Dedifferentiated amniotic fluid mesenchymal stem cell (primary cell): Measurements from ENCODE around the gene CALN1.
"Not testable (repeated sequence)": the region's sequence is repeated elsewhere in the genome, so short reads cannot be mapped to it uniquely, and the experiment has no call there.

Experiments
- DNase-seq: peaks from one replicate; pipeline ENCODE4 v3.0.0-alpha.2; 2016; ENCODE audit errors: extremely low spot score

The CALN1 gene

DNA sequence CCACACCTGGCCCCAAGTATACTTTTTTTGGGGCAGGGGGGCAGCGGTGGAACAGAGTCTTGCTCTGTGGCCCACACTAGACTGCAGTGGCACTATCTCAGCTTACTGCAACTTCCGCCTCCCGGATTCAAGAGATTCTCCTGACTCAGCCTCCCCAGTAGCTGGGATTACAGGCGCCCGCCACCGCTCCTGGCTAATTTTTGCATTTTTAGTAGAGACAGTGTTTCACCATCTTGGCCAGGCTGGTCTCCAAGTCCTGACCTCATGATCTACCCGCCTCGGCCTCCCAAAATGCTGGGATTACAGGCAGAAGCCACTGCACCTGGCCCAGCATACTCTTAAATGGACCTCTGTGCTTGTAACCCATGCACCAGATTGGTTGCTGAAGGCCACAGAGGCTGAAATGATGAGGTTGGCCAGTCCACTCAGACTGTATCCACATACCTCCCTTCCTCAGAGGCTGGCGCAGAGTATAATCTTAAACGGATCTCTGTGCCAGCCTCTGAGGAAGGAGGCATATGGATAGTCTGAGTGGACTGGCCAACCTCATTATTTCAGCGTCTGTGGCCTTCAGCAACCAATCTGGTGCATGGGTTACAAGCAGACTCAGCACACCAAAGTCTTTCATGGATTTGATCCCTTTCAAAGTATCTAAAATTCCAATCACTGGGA lies 3.0 kb downstream of the CALN1 start:
- no peak for DNase-seq

- DNase-seq, result no peak
Measured at GRCh38 chr7:72406820-72407403, 5.2 kb downstream of the CALN1 start.

- DNase-seq, result no peak
Measured at GRCh38 chr7:72405871-72406270, 6.3 kb downstream of the CALN1 start.

DNA sequence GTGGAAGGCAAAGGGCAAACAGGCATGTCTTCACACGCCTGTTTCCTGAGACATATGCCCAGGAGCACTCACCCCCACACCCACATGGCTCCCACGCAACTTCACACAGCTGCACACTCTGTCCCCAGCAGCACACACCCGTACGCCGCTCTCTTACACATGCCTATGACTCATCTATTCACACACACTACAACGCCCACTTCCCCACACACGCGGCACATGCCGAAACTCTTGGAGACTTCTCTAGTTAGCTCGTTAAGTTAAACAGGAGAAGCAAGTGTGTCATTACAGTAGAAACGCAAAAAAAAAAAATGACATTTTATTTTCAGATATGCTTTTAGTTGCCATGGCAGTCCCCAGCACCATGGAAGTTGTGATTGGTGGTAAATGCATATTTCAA lies 6.7 kb downstream of the CALN1 start:
- DNase-seq, result no peak

GRCh38 chr7:72404743-72405142 lies 7.4 kb downstream of the CALN1 start:
- no peak for DNase-seq

GRCh38 chr7:72403458-72404076 lies 8.6 kb downstream of the CALN1 start:
- DNase-seq, result no peak

DNA sequence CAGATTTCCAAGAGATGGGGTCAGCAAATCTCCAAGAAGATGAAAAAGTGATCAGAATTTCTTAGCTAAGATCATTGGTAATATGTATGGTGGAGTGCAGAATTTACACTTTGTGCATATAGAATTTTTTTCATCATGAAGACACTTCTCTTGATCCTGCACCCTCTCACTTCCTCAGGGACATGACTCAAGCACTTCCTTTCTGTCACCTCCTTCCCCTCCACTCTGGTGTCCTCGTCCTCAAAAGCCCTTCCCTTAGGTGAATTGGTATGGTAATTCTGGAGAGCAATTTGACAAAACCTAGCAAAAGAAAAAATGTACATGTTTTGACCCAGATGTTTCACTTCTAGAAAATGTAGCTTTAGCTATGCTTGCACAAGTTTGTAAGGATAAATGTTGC lies 18.1 kb downstream of the CALN1 start:
- DNase-seq, result no peak

DNA sequence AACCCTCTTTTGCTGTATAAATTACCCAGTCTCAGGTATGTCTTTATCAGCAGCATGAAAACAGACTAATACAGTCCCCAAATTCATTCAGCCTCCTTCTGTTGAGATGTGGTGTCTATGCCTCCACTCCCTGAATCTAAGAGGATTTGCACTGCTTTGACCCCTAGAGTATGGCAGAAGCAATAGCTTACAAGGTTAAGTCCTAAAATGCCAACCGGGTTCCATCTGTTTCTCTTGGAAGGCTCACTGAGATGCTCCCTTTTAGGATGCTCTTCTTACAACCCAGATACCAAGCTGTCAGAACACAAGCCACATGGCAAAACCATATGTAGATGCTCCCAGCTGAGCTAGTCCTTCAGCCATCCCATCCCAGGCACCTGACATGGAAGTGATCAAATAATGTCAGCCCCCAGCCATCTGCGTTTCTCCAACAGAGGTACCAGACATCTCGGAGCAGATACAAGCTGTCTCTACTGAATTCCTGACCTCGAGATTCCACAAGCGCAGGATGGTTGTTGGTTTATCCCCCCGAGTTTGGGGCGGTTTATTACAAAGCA lies 20.2 kb downstream of the CALN1 start:
- no peak for DNase-seq

DNA sequence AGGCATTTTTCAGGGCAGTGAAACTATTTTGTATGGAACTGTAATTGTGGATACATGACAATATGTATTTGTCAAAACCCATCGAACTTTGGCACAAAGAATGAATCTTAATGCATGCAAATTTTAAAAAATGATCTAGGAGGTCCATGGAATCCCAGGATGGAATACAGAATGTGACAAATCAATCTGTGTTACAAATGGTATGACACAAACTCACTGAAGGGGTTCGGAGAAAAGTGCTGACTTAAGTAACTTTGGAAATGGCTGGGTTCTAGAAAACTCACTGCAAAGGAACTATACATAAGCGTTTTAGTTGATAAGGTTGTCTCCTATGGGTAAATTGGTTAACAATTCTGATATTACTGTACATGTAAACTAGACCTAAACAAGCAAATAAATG lies 26.0 kb downstream of the CALN1 start:
- DNase-seq, result no peak

DNA sequence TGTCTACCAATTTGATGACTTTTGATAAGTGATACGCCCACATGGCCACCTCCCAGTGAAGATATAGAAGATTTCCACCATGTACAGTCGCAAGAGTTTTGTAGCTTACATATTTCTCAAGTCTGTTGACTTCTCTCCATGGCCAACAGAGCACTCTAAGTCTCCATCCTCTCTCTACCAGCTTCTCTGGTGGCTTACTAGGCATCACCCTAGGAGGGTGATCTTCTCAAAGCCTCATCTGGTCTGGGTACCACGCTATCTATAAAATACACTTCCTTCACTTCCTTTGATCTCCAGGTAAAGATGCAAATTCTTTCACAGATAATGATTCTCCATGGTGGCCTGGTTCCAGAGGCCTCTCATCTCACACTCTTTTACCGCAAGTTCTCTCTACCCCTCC lies 49.9 kb downstream of the CALN1 start:
- DNase-seq, result no peak

- DNase-seq, result no peak
Measured at GRCh38 chr7:72345208-72345727, 66.9 kb downstream of the CALN1 start.

DNA sequence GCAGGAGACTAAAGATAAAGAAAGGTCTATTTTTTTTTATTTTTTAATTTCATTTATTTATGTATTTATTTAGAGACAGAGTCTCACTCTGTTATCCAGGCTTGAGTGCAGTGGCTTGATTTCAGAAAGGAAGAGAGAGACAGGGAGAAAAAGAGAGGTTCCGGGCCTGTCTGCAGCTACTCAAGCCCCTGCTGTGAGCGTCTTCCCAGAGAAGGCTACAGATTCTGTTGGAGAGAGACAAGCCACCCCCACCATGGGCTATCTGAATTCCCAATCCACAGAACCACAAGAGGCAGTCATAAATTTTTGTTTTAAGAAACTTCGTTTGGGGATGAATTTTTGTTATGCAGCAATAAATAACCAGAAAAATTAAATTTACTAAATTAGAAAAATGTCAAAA lies 68.1 kb downstream of the CALN1 start:
- DNase-seq, result no peak

DNA sequence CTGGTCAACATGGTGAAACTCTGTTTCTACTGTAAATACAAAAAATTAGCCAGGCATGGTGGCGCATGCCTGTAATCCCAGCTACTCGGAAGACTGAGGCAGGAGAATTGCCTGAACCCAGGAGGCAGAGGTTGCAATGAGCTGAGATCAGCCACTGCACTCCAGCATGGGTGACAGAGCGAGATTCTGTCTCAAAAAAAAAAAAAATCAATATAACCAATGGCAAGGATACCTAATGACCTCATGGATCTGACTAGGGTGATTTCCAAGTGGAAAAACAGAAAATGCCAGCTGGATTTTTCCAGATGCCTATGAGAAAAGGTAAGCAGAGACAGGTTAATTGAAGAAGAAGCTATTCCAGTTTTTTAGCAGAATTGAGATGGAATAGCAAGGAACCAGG lies 68.8 kb downstream of the CALN1 start:
- not testable (repeated sequence) for DNase-seq

- no peak for DNase-seq
Measured at GRCh38 chr7:72337390-72338167, 74.6 kb downstream of the CALN1 start.

GRCh38 chr7:72336632-72337389 lies 75.3 kb downstream of the CALN1 start:
- DNase-seq, result no peak

DNA sequence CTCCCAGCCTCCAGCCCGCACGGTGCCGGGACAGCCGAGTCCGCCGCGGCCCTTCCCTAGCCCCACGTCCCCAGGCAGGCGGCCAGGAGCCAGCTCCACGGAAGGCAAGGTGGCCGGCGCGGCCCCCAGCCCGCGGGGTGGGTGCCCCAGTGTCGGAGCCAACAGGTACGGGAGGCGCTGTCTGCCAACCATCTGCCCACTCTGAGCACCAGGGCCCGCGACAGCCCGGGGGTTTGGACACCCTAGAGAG lies 75.8 kb downstream of the CALN1 start:
- DNase-seq, result no peak

GRCh38 chr7:72335561-72336381 lies 76.4 kb downstream of the CALN1 start:
- DNase-seq, result no peak

DNA sequence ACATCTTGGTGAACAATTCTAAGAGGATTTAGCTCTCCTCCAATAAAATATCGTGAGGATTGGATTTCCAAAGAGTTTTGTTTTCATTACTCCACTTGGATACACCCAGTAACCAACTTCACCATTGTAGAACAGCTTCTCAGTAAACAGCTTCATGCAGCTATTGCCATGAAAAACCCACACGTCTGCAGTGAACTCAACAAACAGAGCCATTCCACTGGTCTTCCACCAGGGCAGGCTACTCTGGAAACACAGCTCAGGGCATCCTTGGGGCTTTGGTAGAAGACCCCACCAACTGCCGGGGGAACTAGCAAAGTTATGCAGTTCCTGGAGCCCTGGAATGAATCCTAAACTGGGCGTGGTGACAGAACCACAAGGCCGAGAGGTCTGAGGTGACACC lies 77.4 kb downstream of the CALN1 start:
- DNase-seq, result no peak

DNA sequence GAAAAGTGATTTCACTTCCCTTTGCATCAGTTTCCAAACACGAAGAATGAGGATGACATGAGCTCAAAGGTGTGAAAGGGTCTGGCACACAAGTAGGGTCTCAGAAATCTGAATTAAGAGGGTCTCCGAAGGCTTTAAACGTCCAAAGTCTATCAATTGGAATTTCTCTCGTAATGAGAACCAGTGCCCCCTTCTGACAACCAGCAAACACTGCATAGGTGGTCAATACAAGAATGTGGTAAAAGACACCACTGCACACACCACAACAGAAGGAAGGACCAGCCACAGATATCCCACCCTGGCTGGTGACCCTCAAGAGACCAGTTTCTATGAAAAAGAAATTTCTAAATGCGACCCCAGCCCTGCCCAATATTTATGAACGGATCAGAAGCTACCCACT lies 78.1 kb downstream of the CALN1 start:
- DNase-seq, result no peak

- no peak for DNase-seq
Measured at GRCh38 chr7:72326811-72327210, 85.3 kb downstream of the CALN1 start.

- no peak for DNase-seq
Measured at GRCh38 chr7:72326365-72326764, 85.8 kb downstream of the CALN1 start.
